ENCODE results near the gene CUL9. TPM values are rescaled to one million over a fixed set of nuclear protein-coding genes. Genes with fewer than 3 reads are reported as not detected.

Gene CUL9
- total RNA-seq, 1 donor from 2014 or later, result 11.1 TPM

GRCh38 chr6:43141644-43142043 is 40.4 kb upstream of the CUL9 start:
- Mint-ChIP-seq H3K4me3 (ENCODE audit: unreplicated experiment) (no peak overlapping the region), H3K27me3 (ENCODE audit: low read depth, unreplicated experiment) (no peaks in the 10 kb centered on the region), H3K27ac (ENCODE audit: unreplicated experiment) (no peak overlapping the region), H3K4me1 (ENCODE audit: low read depth, unreplicated experiment) (peaks cover 46% of the 10 kb centered on the region), H3K36me3 (ENCODE audit: low read depth, unreplicated experiment) (peaks cover 25% of the 10 kb centered on the region), H3K9me3 (ENCODE audit: unreplicated experiment) (no peaks in the 10 kb centered on the region)
- peaks cover 27% of the 10 kb centered on the region for H3K36me3 ChIP-seq (ENCODE audit: insufficient read depth, low read length)
- H3K4me1 ChIP-seq (ENCODE audit: insufficient read depth, low read length), result peaks cover 11% of the 10 kb centered on the region
- no peak overlapping the region for H3K9ac ChIP-seq (ENCODE audit: low read length)
- peaks cover 3% of the 10 kb centered on the region for H3K79me2 ChIP-seq (ENCODE audit: insufficient read depth, low read length)
- DNase-seq (ENCODE audit: low read depth), result no peak
- H2AFZ ChIP-seq (ENCODE audit: low read depth, low read length), result no peak overlapping the region
- no peaks in the 10 kb centered on the region for H3K9me3 ChIP-seq (ENCODE audit: insufficient read depth, low read depth, low read length)
- no peak overlapping the region for H3K4me3 ChIP-seq (ENCODE audit: insufficient read depth, low read depth, low read length)
- H3K27ac ChIP-seq (ENCODE audit: low read depth, low read length), result no peak overlapping the region
- TF ChIP-seq, protein P1, sequence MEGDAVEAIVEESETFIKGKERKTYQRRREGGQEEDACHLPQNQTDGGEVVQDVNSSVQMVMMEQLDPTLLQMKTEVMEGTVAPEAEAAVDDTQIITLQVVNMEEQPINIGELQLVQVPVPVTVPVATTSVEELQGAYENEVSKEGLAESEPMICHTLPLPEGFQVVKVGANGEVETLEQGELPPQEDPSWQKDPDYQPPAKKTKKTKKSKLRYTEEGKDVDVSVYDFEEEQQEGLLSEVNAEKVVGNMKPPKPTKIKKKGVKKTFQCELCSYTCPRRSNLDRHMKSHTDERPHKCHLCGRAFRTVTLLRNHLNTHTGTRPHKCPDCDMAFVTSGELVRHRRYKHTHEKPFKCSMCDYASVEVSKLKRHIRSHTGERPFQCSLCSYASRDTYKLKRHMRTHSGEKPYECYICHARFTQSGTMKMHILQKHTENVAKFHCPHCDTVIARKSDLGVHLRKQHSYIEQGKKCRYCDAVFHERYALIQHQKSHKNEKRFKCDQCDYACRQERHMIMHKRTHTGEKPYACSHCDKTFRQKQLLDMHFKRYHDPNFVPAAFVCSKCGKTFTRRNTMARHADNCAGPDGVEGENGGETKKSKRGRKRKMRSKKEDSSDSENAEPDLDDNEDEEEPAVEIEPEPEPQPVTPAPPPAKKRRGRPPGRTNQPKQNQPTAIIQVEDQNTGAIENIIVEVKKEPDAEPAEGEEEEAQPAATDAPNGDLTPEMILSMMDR (IDR thresholded peaks at IDR 0.05; ENCODE audit: insufficient read depth, low read depth, low read length), result no peak
- TF ChIP-seq EZH2 (IDR thresholded peaks at IDR 0.05; ENCODE audit: insufficient read depth, low read length), result no peak
- peaks cover 5% of the 10 kb centered on the region for H4K20me1 ChIP-seq (ENCODE audit: insufficient read depth, low read length)
- H3K4me2 ChIP-seq (ENCODE audit: low read length), result no peak overlapping the region
- FAIRE-seq, result no peak
- H3K27me3 ChIP-seq (ENCODE audit: insufficient read depth, low read length), result no peaks in the 10 kb centered on the region

GRCh38 chr6:43142101-43142500 is 39.9 kb upstream of the CUL9 start:
- peaks cover 5% of the 10 kb centered on the region for H4K20me1 ChIP-seq (ENCODE audit: insufficient read depth, low read length)
- FAIRE-seq, result no peak
- H3K9me3 ChIP-seq (ENCODE audit: insufficient read depth, low read depth, low read length), result no peaks in the 10 kb centered on the region
- H3K4me2 ChIP-seq (ENCODE audit: low read length), result no peak overlapping the region
- Mint-ChIP-seq H3K27me3 (ENCODE audit: low read depth, unreplicated experiment) (no peaks in the 10 kb centered on the region), H3K4me3 (ENCODE audit: unreplicated experiment) (no peak overlapping the region), H3K9me3 (ENCODE audit: unreplicated experiment) (no peaks in the 10 kb centered on the region), H3K4me1 (ENCODE audit: low read depth, unreplicated experiment) (peaks cover 46% of the 10 kb centered on the region), H3K36me3 (ENCODE audit: low read depth, unreplicated experiment) (peaks cover 21% of the 10 kb centered on the region), H3K27ac (ENCODE audit: unreplicated experiment) (no peak overlapping the region)
- no peak overlapping the region for H3K9ac ChIP-seq (ENCODE audit: low read length)
- H3K27me3 ChIP-seq (ENCODE audit: insufficient read depth, low read length), result no peaks in the 10 kb centered on the region
- H3K4me1 ChIP-seq (ENCODE audit: insufficient read depth, low read length), result peaks cover 11% of the 10 kb centered on the region
- H2AFZ ChIP-seq (ENCODE audit: low read depth, low read length), result no peak overlapping the region
- TF ChIP-seq, protein P1 (IDR thresholded peaks at IDR 0.05; ENCODE audit: insufficient read depth, low read depth, low read length), result no peak
- no peak for TF ChIP-seq EZH2 (IDR thresholded peaks at IDR 0.05; ENCODE audit: insufficient read depth, low read length)
- peaks cover 3% of the 10 kb centered on the region for H3K79me2 ChIP-seq (ENCODE audit: insufficient read depth, low read length)
- H3K27ac ChIP-seq (ENCODE audit: low read depth, low read length), result no peak overlapping the region
- H3K36me3 ChIP-seq (ENCODE audit: insufficient read depth, low read length), result peaks cover 29% of the 10 kb centered on the region
- H3K4me3 ChIP-seq (ENCODE audit: insufficient read depth, low read depth, low read length), result no peak overlapping the region
- no peak for DNase-seq (ENCODE audit: low read depth)

DNA sequence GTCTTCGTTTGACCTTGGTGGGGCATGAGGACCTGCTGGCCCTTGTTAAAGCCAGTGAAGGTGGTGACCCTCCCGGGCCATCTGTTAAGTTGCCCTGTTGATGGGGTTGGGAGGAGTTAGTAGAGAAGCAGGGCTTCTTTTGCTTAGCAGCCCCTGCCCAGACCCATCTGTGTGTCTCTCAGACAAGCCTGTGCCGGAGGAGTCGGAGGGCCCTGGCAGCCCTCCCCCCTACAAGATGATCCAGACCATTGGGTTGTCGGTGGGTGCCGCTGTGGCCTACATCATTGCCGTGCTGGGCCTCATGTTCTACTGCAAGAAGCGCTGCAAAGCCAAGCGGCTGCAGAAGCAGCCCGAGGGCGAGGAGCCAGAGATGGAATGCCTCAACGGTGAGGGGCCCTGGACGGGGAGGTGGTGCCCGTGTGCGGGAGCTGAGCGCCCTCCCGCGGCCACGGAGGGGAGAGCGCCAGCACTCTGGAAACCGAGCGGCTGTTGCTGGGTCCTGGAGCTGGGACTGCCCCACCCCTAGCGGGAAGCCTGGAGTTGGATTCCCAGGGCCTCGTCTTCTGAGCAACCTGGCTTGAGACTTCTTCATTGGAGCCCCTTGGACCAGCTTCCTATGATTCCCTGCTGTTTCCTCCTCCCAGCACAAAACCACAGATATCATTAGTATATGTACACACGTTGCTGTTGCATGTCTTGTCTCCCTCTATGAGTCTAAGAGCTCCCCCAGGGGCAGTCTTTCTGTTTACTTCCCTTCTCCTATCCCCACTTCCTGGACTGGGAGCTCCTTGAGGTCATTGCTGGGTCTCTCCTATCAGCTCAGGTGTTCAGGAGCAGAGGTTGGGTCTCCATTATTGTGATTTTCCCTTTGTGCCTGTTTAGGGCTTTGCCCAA is 38.5 kb upstream of the CUL9 start:
- H3K36me3 ChIP-seq (ENCODE audit: insufficient read depth, low read length), result peaks cover 27% of the 10 kb centered on the region
- H3K4me3 ChIP-seq (ENCODE audit: insufficient read depth, low read depth, low read length), result no peak overlapping the region
- peaks cover 55% of the 10 kb centered on the region for H3K4me1 Mint-ChIP-seq (ENCODE audit: low read depth, unreplicated experiment)
- H3K4me2 ChIP-seq (ENCODE audit: low read length), result peak overlapping the region; percentile 56
- peak overlapping the region; percentile 68 for H3K4me3 Mint-ChIP-seq (ENCODE audit: unreplicated experiment)
- peaks cover 3% of the 10 kb centered on the region for H3K79me2 ChIP-seq (ENCODE audit: insufficient read depth, low read length)
- DNase-seq (ENCODE audit: low read depth) (peak; percentile 73), FAIRE-seq (no peak)
- H3K27me3 Mint-ChIP-seq (ENCODE audit: low read depth, unreplicated experiment), result no peaks in the 10 kb centered on the region
- H4K20me1 ChIP-seq (ENCODE audit: insufficient read depth, low read length), result peaks cover 5% of the 10 kb centered on the region
- peaks cover 11% of the 10 kb centered on the region for H3K4me1 ChIP-seq (ENCODE audit: insufficient read depth, low read length)
- H3K36me3 Mint-ChIP-seq (ENCODE audit: low read depth, unreplicated experiment), result peaks cover 27% of the 10 kb centered on the region
- H3K9ac ChIP-seq (ENCODE audit: low read length), result peak overlapping the region; percentile 65
- no peaks in the 10 kb centered on the region for H3K9me3 Mint-ChIP-seq (ENCODE audit: unreplicated experiment)
- H3K27me3 ChIP-seq (ENCODE audit: insufficient read depth, low read length), result no peaks in the 10 kb centered on the region
- TF ChIP-seq EZH2 (IDR thresholded peaks at IDR 0.05; ENCODE audit: insufficient read depth, low read length), result no peak
- TF ChIP-seq, protein P1 (IDR thresholded peaks at IDR 0.05; ENCODE audit: insufficient read depth, low read depth, low read length), result peak; percentile 88
- H2AFZ ChIP-seq (ENCODE audit: low read depth, low read length), result no peak overlapping the region
- no peaks in the 10 kb centered on the region for H3K9me3 ChIP-seq (ENCODE audit: insufficient read depth, low read depth, low read length)
- peak overlapping the region; percentile 49 for H3K27ac ChIP-seq (ENCODE audit: low read depth, low read length)
- H3K27ac Mint-ChIP-seq (ENCODE audit: unreplicated experiment), result peak overlapping the region; percentile 84

All from astrocyte (in vitro differentiated cells and primary cell).